GM21423 (cell line): ENCODE data around the gene ZNF710.

Experiments
- ATAC-seq: cut with Tn5 transposase; IDR thresholded peaks from one replicate; pipeline ENCODE4 v1.9.1; 2021; ENCODE audit warnings: mild to moderate bottlenecking, moderate library complexity; ENCODE audit not compliant: unreplicated experiment

ZNF710 gene

GRCh38 chr15:90016721-90017120, 15.6 kb downstream of the ZNF710 start:
- no peak for ATAC-seq

GRCh38 chr15:90018216-90018831, 17.2 kb downstream of the ZNF710 start:
- no peak for ATAC-seq

GRCh38 chr15:90019611-90020010, 18.5 kb downstream of the ZNF710 start:
- ATAC-seq: no peak

- no peak for ATAC-seq
Observed at GRCh38 chr15:90020021-90020735, 19.1 kb downstream of the ZNF710 start.

GRCh38 chr15:90020936-90021507, 19.9 kb downstream of the ZNF710 start:
- ATAC-seq: no peak

- no peak for ATAC-seq
Observed at GRCh38 chr15:90022345-90022744, 21.2 kb downstream of the ZNF710 start.

GRCh38 chr15:90022905-90023700, 22.0 kb downstream of the ZNF710 start:
- ATAC-seq: no peak

GRCh38 chr15:90024406-90024805, 23.3 kb downstream of the ZNF710 start:
- ATAC-seq: no peak

- ATAC-seq: no peak
Observed at GRCh38 chr15:90025489-90026033, 24.4 kb downstream of the ZNF710 start.

- no peak for ATAC-seq
Observed at GRCh38 chr15:90028376-90028944, 27.3 kb downstream of the ZNF710 start.

- no peak for ATAC-seq
Observed at GRCh38 chr15:90029024-90029423, 27.9 kb downstream of the ZNF710 start.

- ATAC-seq: no peak
Observed at GRCh38 chr15:90030376-90030775, 29.3 kb downstream of the ZNF710 start.

- peak; percentile 86 for ATAC-seq
Observed at GRCh38 chr15:90031231-90031791, 30.2 kb downstream of the ZNF710 start.

GRCh38 chr15:90033006-90033405, 31.9 kb downstream of the ZNF710 start:
- no peak for ATAC-seq

- ATAC-seq: no peak
Observed at GRCh38 chr15:90033448-90033847, 32.3 kb downstream of the ZNF710 start.

- ATAC-seq: no peak
Observed at GRCh38 chr15:90035095-90035839, 34.1 kb downstream of the ZNF710 start.

GRCh38 chr15:90035840-90036230, 34.7 kb downstream of the ZNF710 start:
- ATAC-seq: no peak

- ATAC-seq: no peak
Observed at GRCh38 chr15:90036343-90036742, 35.2 kb downstream of the ZNF710 start.

- no peak for ATAC-seq
Observed at GRCh38 chr15:90036806-90037510, 35.8 kb downstream of the ZNF710 start.
